Prostate gland (tissue), 2 donors: ENCODE results near the gene PPFIA3. TPM values are rescaled to one million over a fixed set of nuclear protein-coding genes. Genes with fewer than 3 reads are reported as not detected.

Source experiments
- DNase-seq: peaks from one replicate; pipeline ENCODE4 v3.0.0-alpha.2; 2019; ENCODE audit warnings: low spot score
- H3K27ac ChIP-seq, 2 donors: fragments of 200-600 bp; sonication (generic); 2 replicates each; pipeline ENCODE4 v1.5.1; 2017 to 2019
- H3K27me3 ChIP-seq: fragments of 200-600 bp; sonication (generic); replicated peaks from 2 replicates; pipeline ENCODE4 v1.5.1; 2019; ENCODE audit not compliant: insufficient read depth
- H3K36me3 ChIP-seq, 2 donors: fragments of 200-600 bp; sonication (generic); 1 replicate in 1 of 2; 2 replicates in 1 of 2; pipeline versions ENCODE4 v1.5.1 to v1.8.1; 2017 to 2019
- H3K4me1 ChIP-seq: fragments of 200-600 bp; sonication (generic); replicated peaks from 2 replicates; pipeline ENCODE4 v1.5.1; 2019
- H3K4me3 ChIP-seq, 2 donors: fragments of 200-600 bp; sonication (generic); 2 replicates each; pipeline ENCODE4 v1.5.1; 2017 to 2019
- H3K9me3 ChIP-seq: fragments of 200-600 bp; sonication (generic); 2 replicates; pipeline ENCODE4 v1.5.1; 2017
- POLR2A ChIP-seq: fragments of 450-650 bp; IDR thresholded peaks from one replicate; pipeline ENCODE4 v1.6.1; 2016; ENCODE audit warnings: antibody characterized with exemption, mild to moderate bottlenecking
- POLR2AphosphoS5 ChIP-seq: sonication (generic); formaldehyde crosslinking; IDR thresholded peaks from one replicate; pipeline ENCODE4 v1.6.1; 2017; ENCODE audit warnings: antibody characterized with exemption
- WGBS: methylation state at CpG from one replicate; pipeline ENCODE4 v1.1.5; 2018; 5-methylcytosine and 5-hydroxymethylcytosine counted together
- intact Hi-C: fragments of 100-400 bp; cut with DNase I; formaldehyde crosslinking; loops from one replicate; pipeline ENCODE4 v1.14.2; 2022
- total RNA-seq, 2 donors: library from RNA; depleted of rRNA; stranded (reverse); fragments of >200 nt; gene quantifications; one replicate each; pipeline ENCODE4 v1.1.0, GENCODE V29; 2016
- TF ChIP-seq, protein P1 (sequence below), 4 experiments: fragments of 200-600 bp in 2 of 4; fragments of 450-650 bp in 2 of 4; sonication (generic) in 2 of 4; IDR thresholded peaks; 1 replicate in 3 of 4; 2 replicates in 1 of 4; pipeline ENCODE4 v1.5.1; 2016 to 2019; ENCODE audit warnings: antibody characterized with exemption in 4 of 4, mild to moderate bottlenecking in 2 of 4, moderate library complexity in 2 of 4

Gene PPFIA3
- total RNA-seq, 2 donors from 2014 or later = 12.3 to 18.2 TPM

DNA sequence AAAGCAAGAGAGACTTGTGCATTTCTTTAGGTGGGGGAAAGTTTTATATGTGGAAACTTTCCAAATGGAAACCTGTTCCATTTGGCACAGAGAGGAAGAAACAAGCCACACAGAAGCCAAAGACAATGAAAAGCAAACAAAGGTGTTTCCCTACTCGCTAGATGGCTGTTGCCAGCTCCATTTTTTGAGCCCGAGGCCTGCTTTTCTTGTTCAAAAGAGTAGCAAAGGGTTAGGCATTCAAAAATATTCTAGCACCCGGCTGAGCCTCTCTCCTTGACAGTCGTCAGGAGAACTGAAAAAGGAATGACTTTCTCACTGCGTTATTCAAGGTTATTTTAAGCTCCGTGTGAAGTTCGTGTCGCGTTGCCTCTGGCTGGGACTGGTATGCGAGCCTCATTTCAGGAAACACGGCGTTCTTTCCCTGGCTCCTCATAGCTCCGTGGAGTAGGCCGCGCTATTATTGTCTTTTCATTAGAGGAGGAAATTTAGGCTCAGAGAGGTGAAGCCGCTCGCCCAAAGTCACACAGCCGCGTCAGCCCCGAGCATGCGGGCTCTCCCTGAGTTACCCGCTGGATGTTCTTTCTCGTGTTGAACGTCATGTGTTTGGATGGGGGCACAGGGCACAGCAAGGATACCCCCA, 45.9 kb downstream of the PPFIA3 start:
- Histone ChIP-seq H3K36me3 (peaks cover 0 to 5% of the 10 kb centered on the region in 2 donors), H3K27ac (peak overlapping the region; percentile 87), H3K27me3 (no peaks in the 10 kb centered on the region), H3K9me3 (no peaks in the 10 kb centered on the region), H3K4me3 (peak overlapping the region in 1 of 2 donors; percentile 16), H3K4me1 (peaks cover 11% of the 10 kb centered on the region)
- 40% methylated on average over 24 of the region's 24 CpGs for WGBS
- intact Hi-C loops = no loop called here
- peak; percentile 58 for DNase-seq
- TF ChIP-seq POLR2AphosphoS5 (peak; percentile 80), POLR2A (no peak)
- TF ChIP-seq, protein P1, sequence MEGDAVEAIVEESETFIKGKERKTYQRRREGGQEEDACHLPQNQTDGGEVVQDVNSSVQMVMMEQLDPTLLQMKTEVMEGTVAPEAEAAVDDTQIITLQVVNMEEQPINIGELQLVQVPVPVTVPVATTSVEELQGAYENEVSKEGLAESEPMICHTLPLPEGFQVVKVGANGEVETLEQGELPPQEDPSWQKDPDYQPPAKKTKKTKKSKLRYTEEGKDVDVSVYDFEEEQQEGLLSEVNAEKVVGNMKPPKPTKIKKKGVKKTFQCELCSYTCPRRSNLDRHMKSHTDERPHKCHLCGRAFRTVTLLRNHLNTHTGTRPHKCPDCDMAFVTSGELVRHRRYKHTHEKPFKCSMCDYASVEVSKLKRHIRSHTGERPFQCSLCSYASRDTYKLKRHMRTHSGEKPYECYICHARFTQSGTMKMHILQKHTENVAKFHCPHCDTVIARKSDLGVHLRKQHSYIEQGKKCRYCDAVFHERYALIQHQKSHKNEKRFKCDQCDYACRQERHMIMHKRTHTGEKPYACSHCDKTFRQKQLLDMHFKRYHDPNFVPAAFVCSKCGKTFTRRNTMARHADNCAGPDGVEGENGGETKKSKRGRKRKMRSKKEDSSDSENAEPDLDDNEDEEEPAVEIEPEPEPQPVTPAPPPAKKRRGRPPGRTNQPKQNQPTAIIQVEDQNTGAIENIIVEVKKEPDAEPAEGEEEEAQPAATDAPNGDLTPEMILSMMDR (IDR thresholded peaks at IDR 0.05) = no peak

DNA sequence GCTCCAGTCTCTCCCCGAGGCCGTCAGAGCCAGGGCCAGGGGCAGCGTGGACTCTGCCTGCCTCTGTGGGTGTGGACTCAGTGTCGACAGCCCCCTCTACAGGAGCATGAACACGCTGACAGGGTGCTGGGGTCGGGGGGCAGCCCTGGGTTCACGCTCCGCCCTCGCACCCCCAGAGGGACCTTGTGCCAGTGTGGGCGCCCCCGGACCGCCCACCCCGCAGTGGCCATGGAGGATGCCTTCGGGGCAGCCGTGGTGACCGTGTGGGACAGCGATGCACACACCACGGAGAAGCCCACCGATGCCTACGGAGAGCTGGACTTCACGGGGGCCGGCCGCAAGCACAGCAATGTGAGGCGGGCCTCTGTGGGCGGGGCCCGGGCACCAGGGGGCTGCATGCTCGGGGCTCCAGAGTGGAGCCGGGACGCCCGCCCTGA, 46.5 kb downstream of the PPFIA3 start:
- H3K27ac ChIP-seq = peak overlapping the region; percentile 87
- WGBS = 26% methylated on average over 22 of the region's 30 CpGs
- DNase-seq = no peak
- peaks cover 11% of the 10 kb centered on the region for H3K4me1 ChIP-seq
- no peaks in the 10 kb centered on the region for H3K9me3 ChIP-seq
- peak overlapping the region in 1 of 2 donors; percentile 16 for H3K4me3 ChIP-seq
- peaks cover 0 to 5% of the 10 kb centered on the region in 2 donors for H3K36me3 ChIP-seq
- intact Hi-C loops = no loop called here
- no peak for TF ChIP-seq POLR2AphosphoS5
- TF ChIP-seq, protein P1 (IDR thresholded peaks at IDR 0.05) = peak in 2 of 4 experiments; percentile 5 to 14
- H3K27me3 ChIP-seq = no peaks in the 10 kb centered on the region

DNA sequence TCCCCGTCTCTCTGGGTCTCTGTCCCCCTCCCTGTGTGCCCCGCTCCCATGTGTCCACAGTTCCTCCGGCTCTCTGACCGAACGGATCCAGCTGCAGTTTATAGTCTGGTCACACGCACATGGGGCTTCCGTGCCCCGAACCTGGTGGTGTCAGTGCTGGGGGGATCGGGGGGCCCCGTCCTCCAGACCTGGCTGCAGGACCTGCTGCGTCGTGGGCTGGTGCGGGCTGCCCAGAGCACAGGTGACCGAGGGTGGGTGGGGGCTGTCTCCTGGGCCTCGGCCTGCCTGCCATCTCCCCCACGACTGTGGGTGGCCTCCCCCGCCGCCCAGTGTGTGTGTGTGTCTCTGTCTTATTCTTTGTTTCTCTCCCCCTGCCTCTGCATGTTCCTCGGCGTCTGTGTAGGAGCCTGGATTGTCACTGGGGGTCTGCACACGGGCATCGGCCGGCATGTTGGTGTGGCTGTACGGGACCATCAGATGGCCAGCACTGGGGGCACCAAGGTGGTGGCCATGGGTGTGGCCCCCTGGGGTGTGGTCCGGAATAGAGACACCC, 48.6 kb downstream of the PPFIA3 start:
- Histone ChIP-seq H3K27me3 (no peaks in the 10 kb centered on the region), H3K36me3 (peaks cover 9 to 13% of the 10 kb centered on the region in 2 donors), H3K4me3 (no peak overlapping the region), H3K27ac (no peak overlapping the region), H3K4me1 (peaks cover 11% of the 10 kb centered on the region), H3K9me3 (no peaks in the 10 kb centered on the region)
- intact Hi-C loops = no loop called here
- TF ChIP-seq POLR2AphosphoS5 (no peak), POLR2A (no peak)
- TF ChIP-seq, protein P1 (IDR thresholded peaks at IDR 0.05) = no peak
- no peak for DNase-seq
- WGBS = 77% methylated on average over 25 of the region's 25 CpGs

DNA sequence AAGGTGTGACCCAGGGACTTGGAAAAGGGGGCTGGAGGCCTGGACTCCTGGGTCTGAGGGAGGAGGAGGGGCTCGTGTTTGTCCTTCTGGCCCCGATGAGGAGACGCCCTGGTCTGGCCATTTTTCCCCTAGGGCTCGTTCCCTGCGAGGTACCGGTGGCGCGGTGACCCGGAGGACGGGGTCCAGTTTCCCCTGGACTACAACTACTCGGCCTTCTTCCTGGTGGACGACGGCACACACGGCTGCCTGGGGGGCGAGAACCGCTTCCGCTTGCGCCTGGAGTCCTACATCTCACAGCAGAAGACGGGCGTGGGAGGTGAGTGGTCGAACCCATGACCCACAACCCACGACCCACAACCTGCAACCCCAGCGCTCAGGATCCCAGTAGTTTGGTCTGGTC, 49.1 kb downstream of the PPFIA3 start:
- H3K4me1 ChIP-seq = peaks cover 10% of the 10 kb centered on the region
- H3K27me3 ChIP-seq = no peaks in the 10 kb centered on the region
- TF ChIP-seq, protein P1 (IDR thresholded peaks at IDR 0.05) = no peak
- TF ChIP-seq POLR2AphosphoS5 (no peak), POLR2A (no peak)
- intact Hi-C loops = no loop called here
- no peaks in the 10 kb centered on the region for H3K9me3 ChIP-seq
- peaks cover 9 to 17% of the 10 kb centered on the region in 2 donors for H3K36me3 ChIP-seq
- no peak for DNase-seq
- WGBS = 93% methylated on average over 23 of the region's 23 CpGs
- no peak overlapping the region for H3K4me3 ChIP-seq
- no peak overlapping the region for H3K27ac ChIP-seq

DNA sequence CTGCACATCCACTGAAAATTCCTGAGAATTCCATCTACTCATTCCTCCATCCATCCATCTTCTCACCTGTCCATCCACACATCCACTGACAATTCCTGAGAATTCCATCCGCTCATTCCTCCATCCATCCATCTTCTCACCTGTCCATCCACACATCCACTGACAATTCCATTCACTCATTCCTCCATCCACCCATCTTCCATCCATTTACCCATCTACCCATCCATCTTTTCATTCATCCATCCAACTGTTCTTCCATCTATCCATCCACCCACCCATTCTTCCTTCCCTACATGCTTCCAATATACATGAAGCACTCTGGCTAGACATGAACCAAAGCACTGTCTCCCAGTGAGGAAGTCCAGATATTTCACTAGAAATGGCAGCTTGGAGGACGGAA, 53.9 kb downstream of the PPFIA3 start:
- DNase-seq = no peak
- Histone ChIP-seq H3K27ac (no peak overlapping the region), H3K9me3 (no peaks in the 10 kb centered on the region), H3K27me3 (no peaks in the 10 kb centered on the region), H3K4me1 (no peaks in the 10 kb centered on the region), H3K4me3 (no peak overlapping the region), H3K36me3 (peaks cover 9 to 17% of the 10 kb centered on the region in 2 donors)
- TF ChIP-seq POLR2AphosphoS5 = no peak
- TF ChIP-seq, protein P1 (IDR thresholded peaks at IDR 0.05) = no peak
- TF ChIP-seq POLR2A = no peak
- intact Hi-C loops = no loop called here
- WGBS = 94% methylated on average over 2 of the region's 2 CpGs
